HCT116 (cell line): Measurements from ENCODE around the gene LYRM4. TPM values are rescaled to one million over a fixed set of nuclear protein-coding genes. Genes with fewer than 3 reads are reported as not detected.

Source experiments
- ATAC-seq: fragments of 200-7000 bp; cut with Tn5 transposase; 2 replicates; pipeline ENCODE4 v1.9.1; 2020; ENCODE audit warnings: mild to moderate bottlenecking, moderate library complexity
- BruUV-seq: library from RNA; stranded (reverse); fragments of 400-500 nt; replicated peaks from 2 replicates; lab custom pipeline; 2021; lab: Mats Ljungman, UMichigan
- CTCF ChIA-PET: fragments of 300-600 bp; sonication (Branson Sonifier 250); formaldehyde crosslinking; loops from one replicate; lab custom pipeline; 2021; ENCODE audit warnings: antibody characterized with exemption; lab: Charles Lee
- POLR2A ChIA-PET: fragments of 300-600, 350-600 bp; sonication (Branson Sonifier 250); formaldehyde crosslinking; loops from one replicate; lab custom pipeline; 2021; ENCODE audit warnings: antibody characterized with exemption; lab: Charles Lee
- RAD21 ChIA-PET, 2 experiments: fragments of 300-600 bp; sonication (Branson Sonifier 250); formaldehyde crosslinking; loops; one replicate each; lab custom pipeline; 2023; ENCODE audit warnings: low total read pairs in 2 of 2; ENCODE audit not compliant: uncharacterized antibody in 2 of 2, unreplicated experiment in 2 of 2, low non-redundant PET in 1 of 2; lab: Charles Lee
- DNase-seq: peaks from one replicate; pipeline ENCODE4 v3.0.0-alpha.2; 2010; ENCODE audit warnings: low read depth, low spot score
- H2AFZ ChIP-seq: fragments of 200-600 bp; shearing (Covaris generic), sonication (generic); 2 replicates; pipeline ENCODE4 v1.6.1; 2017; ENCODE audit warnings: low read depth, mixed run types, mixed read lengths, antibody characterized with exemption, low read length; ENCODE audit not compliant: poor library complexity, severe bottlenecking
- H3K27ac ChIP-seq: 2 replicates; pipeline ENCODE4 v1.5.1; 2012; ENCODE audit warnings: low read depth, low read length
- H3K27me3 ChIP-seq: fragments of 200-600 bp; sonication (generic); 2 replicates; pipeline ENCODE4 v1.6.1; 2016; ENCODE audit warnings: mixed run types, low read length, mixed read lengths; ENCODE audit not compliant: insufficient read depth
- H3K36me3 ChIP-seq, 2 experiments: fragments of 200-500 bp in 1 of 2; fragments of 200-600 bp in 1 of 2; sonication (Bioruptor generic) in 1 of 2; sonication (generic) in 1 of 2; 2 replicates each; pipeline versions ENCODE4 v1.5.1 to v1.6.1; 2014 to 2016; ENCODE audit warnings: low read length in 2 of 2, inconsistent platforms in 1 of 2, mixed read lengths in 1 of 2, mixed run types in 1 of 2; ENCODE audit not compliant: insufficient read depth in 2 of 2, control insufficient read depth in 1 of 2
- H3K4me1 ChIP-seq, 2 experiments: fragments of 200-600 bp in 1 of 2; sonication (generic) in 1 of 2; 2 replicates each; pipeline versions ENCODE4 v1.5.1 to v1.6.1; 2012 to 2017; ENCODE audit warnings: low read length in 2 of 2, inconsistent platforms in 1 of 2, mild to moderate bottlenecking in 1 of 2, mixed read lengths in 1 of 2, mixed run types in 1 of 2, moderate library complexity in 1 of 2; ENCODE audit not compliant: insufficient read depth in 2 of 2, control insufficient read depth in 1 of 2
- H3K4me2 ChIP-seq: fragments of 200-600 bp; sonication (generic); 2 replicates; pipeline ENCODE4 v1.6.1; 2017; ENCODE audit warnings: mixed run types, low read length, mixed read lengths
- H3K4me3 ChIP-seq, 2 experiments: fragments of 200-600 bp in 1 of 2; sonication (generic) in 1 of 2; replicated peaks in 1 of 2; 2 replicates each; pipeline ENCODE4 v1.5.1; 2011 to 2016; ENCODE audit warnings: low read length in 2 of 2, control low read depth in 1 of 2, low read depth in 1 of 2, mild to moderate bottlenecking in 1 of 2, mixed read lengths in 1 of 2, mixed run types in 1 of 2
- H3K79me2 ChIP-seq: fragments of 200-600 bp; sonication (generic); 2 replicates; pipeline ENCODE4 v1.6.1; 2017; ENCODE audit warnings: mild to moderate bottlenecking, mixed run types, low read length, moderate library complexity, mixed read lengths; ENCODE audit not compliant: insufficient read depth
- H3K9ac ChIP-seq: fragments of 200-600 bp; sonication (generic); 2 replicates; pipeline ENCODE4 v1.6.1; 2016; ENCODE audit warnings: low read length, mixed read lengths
- H3K9me2 ChIP-seq: fragments of 200-600 bp; sonication (generic), shearing (Covaris generic); 2 replicates; pipeline ENCODE4 v1.6.1; 2017; ENCODE audit warnings: mixed run types, mild to moderate bottlenecking, moderate library complexity; ENCODE audit not compliant: insufficient read depth
- H3K9me3 ChIP-seq, 2 experiments: fragments of 200-500 bp in 1 of 2; fragments of 200-600 bp in 1 of 2; sonication (Bioruptor generic) in 1 of 2; sonication (generic) in 1 of 2; 2 replicates each; pipeline ENCODE4 v1.6.1; 2014 to 2017; ENCODE audit warnings: low read length in 2 of 2, mixed read lengths in 2 of 2, inconsistent platforms in 1 of 2, low read depth in 1 of 2, mild to moderate bottlenecking in 1 of 2, mixed run types in 1 of 2, moderate library complexity in 1 of 2; ENCODE audit not compliant: control insufficient read depth in 1 of 2, insufficient read depth in 1 of 2
- H4K20me1 ChIP-seq: fragments of 200-600 bp; sonication (generic), shearing (Covaris generic); 2 replicates; pipeline ENCODE4 v1.6.1; 2017; ENCODE audit warnings: mixed run types, mild to moderate bottlenecking, moderate library complexity; ENCODE audit not compliant: insufficient read depth
- ATF3 ChIP-seq: IDR thresholded peaks from 2 replicates; pipeline ENCODE4 v1.6.1; 2012
- CBX3 ChIP-seq: IDR thresholded peaks from 2 replicates; pipeline ENCODE4 v1.6.1; 2012; ENCODE audit warnings: low read depth
- CEBPB ChIP-seq: IDR thresholded peaks from 2 replicates; pipeline ENCODE4 v1.6.1; 2012; ENCODE audit warnings: low read depth
- EGR1 ChIP-seq: IDR thresholded peaks from 2 replicates; pipeline ENCODE4 v1.6.1; 2012; ENCODE audit warnings: low read depth
- ELF1 ChIP-seq: IDR thresholded peaks from 2 replicates; pipeline ENCODE4 v1.6.1; 2012; ENCODE audit warnings: low read depth, borderline replicate concordance
- EZH2phosphoT487 ChIP-seq: fragments of 200-600 bp; IDR thresholded peaks from 2 replicates; pipeline ENCODE4 v1.6.1; 2018; ENCODE audit warnings: antibody characterized with exemption, borderline replicate concordance
- FOSL1 ChIP-seq: IDR thresholded peaks from 2 replicates; pipeline ENCODE4 v1.6.1; 2012; ENCODE audit warnings: low read depth
- JUND ChIP-seq: IDR thresholded peaks from 2 replicates; pipeline ENCODE4 v1.6.1; 2012
- POLR2A ChIP-seq: IDR thresholded peaks from 2 replicates; pipeline ENCODE4 v1.7.0; 2011; ENCODE audit warnings: borderline replicate concordance; ENCODE audit not compliant: insufficient read depth, insufficient read length; ENCODE audit errors: extremely low read depth
- POLR2AphosphoS5 ChIP-seq: IDR thresholded peaks from 2 replicates; pipeline ENCODE4 v1.6.1; 2011; ENCODE audit warnings: mild to moderate bottlenecking, low read depth, low read length, moderate library complexity
- RAD21 ChIP-seq: IDR thresholded peaks from 2 replicates; pipeline ENCODE4 v1.6.1; 2012; ENCODE audit warnings: low read depth, mild to moderate bottlenecking
- REST ChIP-seq: IDR thresholded peaks from 2 replicates; pipeline ENCODE4 v1.6.1; 2012; ENCODE audit warnings: low read depth
- SIN3A ChIP-seq: IDR thresholded peaks from 2 replicates; pipeline ENCODE4 v1.6.1; 2012; ENCODE audit warnings: low read depth
- SP1 ChIP-seq: IDR thresholded peaks from 2 replicates; pipeline ENCODE4 v1.6.1; 2012; ENCODE audit warnings: low read depth
- SRF ChIP-seq: IDR thresholded peaks from 2 replicates; pipeline ENCODE4 v1.6.1; 2012; ENCODE audit warnings: low read depth
- TCF7L2 ChIP-seq: IDR thresholded peaks from 2 replicates; pipeline ENCODE4 v1.7.0; 2011; ENCODE audit warnings: borderline replicate concordance, inconsistent platforms; ENCODE audit not compliant: insufficient read depth, insufficient read length; ENCODE audit errors: extremely low read depth
- YY1 ChIP-seq: IDR thresholded peaks from 2 replicates; pipeline ENCODE4 v1.6.1; 2011; ENCODE audit warnings: low read length, low read depth, moderate library complexity, mild to moderate bottlenecking; ENCODE audit not compliant: insufficient replicate concordance; ENCODE audit errors: extremely low read depth
- ZFX ChIP-seq: fragments of 450-650 bp; IDR thresholded peaks from 2 replicates; pipeline ENCODE4 v1.6.1; 2017
- ZNF274 ChIP-seq: fragments of 200-500 bp; sonication (Bioruptor generic); IDR thresholded peaks from 2 replicates; pipeline ENCODE4 v1.6.1; 2014; ENCODE audit warnings: mild to moderate bottlenecking, low read depth, low read length, inconsistent platforms
- intact Hi-C: fragments of 100-400 bp; cut with micrococcal nuclease; formaldehyde crosslinking; loops from 2 replicates; pipeline ENCODE4 v1.10.0; 2022
- total RNA-seq: library from RNA; stranded (reverse); gene quantifications from one replicate; pipeline ENCODE4 v1.2.1, GENCODE V29; 2021; ENCODE audit not compliant: unreplicated experiment
- TF ChIP-seq, protein P1 (sequence below), 3 experiments: fragments of 200-600 bp in 1 of 3; sonication (generic) in 1 of 3; IDR thresholded peaks in 2 of 3; conservative IDR thresholded peaks in 1 of 3; 2 replicates each; pipeline ENCODE4 v1.5.1; 2012 to 2017; ENCODE audit warnings: low read depth in 2 of 3, low read length in 2 of 3, antibody characterized with exemption in 1 of 3, borderline replicate concordance in 1 of 3, control low read depth in 1 of 3, mild to moderate bottlenecking in 1 of 3, mixed read lengths in 1 of 3, mixed run types in 1 of 3, moderate library complexity in 1 of 3; ENCODE audit not compliant: insufficient read depth in 1 of 3

LYRM4 gene
- total RNA-seq, 1 experiment from 2014 or later, result 30.1 TPM

DNA sequence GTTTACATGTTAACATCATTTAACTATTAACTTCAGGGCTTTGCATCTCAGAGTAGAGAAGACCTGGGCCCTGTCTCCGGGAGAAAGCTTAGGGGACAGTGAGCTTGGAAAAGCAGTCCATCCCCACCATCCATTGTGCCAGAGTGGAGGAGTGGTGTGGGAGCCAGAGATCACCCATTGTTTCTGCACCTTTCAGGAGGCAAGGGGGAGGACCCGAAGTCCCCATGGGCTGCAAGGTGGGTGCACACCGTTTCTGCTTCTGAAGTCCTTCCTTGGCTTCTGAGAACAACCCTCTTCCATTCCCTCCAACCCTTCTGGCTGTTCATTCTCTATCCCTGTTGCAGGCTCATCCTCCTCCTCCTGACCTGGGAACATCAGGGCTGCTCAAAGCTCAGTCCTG is 179.6 kb downstream of the LYRM4 start:
- no peak overlapping the region for H3K4me3 ChIP-seq
- H3K36me3 ChIP-seq, result no peaks in the 10 kb centered on the region
- H3K9me2 ChIP-seq, result no peaks in the 10 kb centered on the region
- DNase-seq, result no peak
- no peaks in the 10 kb centered on the region for H3K79me2 ChIP-seq
- POLR2A ChIA-PET, result no interaction called here
- ATAC-seq, result no peak
- no peak overlapping the region for H3K9ac ChIP-seq
- H3K9me3 ChIP-seq, result no peaks in the 10 kb centered on the region
- H3K27me3 ChIP-seq, result no peaks in the 10 kb centered on the region
- no peak overlapping the region for H3K4me2 ChIP-seq
- H3K27ac ChIP-seq, result no peak overlapping the region
- H2AFZ ChIP-seq, result no peak overlapping the region
- intact Hi-C loops, result no loop called here
- BruUV-seq, result no TSS peak
- peaks cover 2 to 29% of the 10 kb centered on the region in 2 experiments; a peak in 2 of 4 replicates for H3K4me1 ChIP-seq
- H4K20me1 ChIP-seq, result no peaks in the 10 kb centered on the region
- RAD21 ChIA-PET, result no interaction called here
- CTCF ChIA-PET, result no interaction called here
- TF ChIP-seq CEBPB (no peak), POLR2AphosphoS5 (no peak), ZNF274 (no peak), FOSL1 (no peak), ELF1 (no peak), POLR2A (no peak), TCF7L2 (no peak), RAD21 (no peak), SIN3A (no peak), EZH2phosphoT487 (no peak), SP1 (no peak), JUND (no peak), ZFX (no peak), ATF3 (no peak), EGR1 (no peak), REST (no peak), YY1 (no peak), CBX3 (no peak), SRF (no peak)
- TF ChIP-seq, protein P1, sequence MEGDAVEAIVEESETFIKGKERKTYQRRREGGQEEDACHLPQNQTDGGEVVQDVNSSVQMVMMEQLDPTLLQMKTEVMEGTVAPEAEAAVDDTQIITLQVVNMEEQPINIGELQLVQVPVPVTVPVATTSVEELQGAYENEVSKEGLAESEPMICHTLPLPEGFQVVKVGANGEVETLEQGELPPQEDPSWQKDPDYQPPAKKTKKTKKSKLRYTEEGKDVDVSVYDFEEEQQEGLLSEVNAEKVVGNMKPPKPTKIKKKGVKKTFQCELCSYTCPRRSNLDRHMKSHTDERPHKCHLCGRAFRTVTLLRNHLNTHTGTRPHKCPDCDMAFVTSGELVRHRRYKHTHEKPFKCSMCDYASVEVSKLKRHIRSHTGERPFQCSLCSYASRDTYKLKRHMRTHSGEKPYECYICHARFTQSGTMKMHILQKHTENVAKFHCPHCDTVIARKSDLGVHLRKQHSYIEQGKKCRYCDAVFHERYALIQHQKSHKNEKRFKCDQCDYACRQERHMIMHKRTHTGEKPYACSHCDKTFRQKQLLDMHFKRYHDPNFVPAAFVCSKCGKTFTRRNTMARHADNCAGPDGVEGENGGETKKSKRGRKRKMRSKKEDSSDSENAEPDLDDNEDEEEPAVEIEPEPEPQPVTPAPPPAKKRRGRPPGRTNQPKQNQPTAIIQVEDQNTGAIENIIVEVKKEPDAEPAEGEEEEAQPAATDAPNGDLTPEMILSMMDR (IDR thresholded peaks at IDR 0.05 in 2 of 3, conservative IDR thresholded peaks at IDR 0.05 in 1 of 3; ENCODE audit: borderline replicate concordance in 1 of 3, insufficient read depth in 1 of 3, low read depth in 2 of 3, low read length in 2 of 3), result no peak
